HFFc6 (cell line): ENCODE data around the gene KHDRBS2. TPM values are rescaled to one million over a fixed set of nuclear protein-coding genes. Genes with fewer than 3 reads are reported as not detected.

Source experiments
- DNase-seq: peaks from one replicate; pipeline ENCODE4 v3.0.0-alpha.2; 2018
- H3K27ac Mint-ChIP-seq: 2 replicates; pipeline ENCODE4 v1.8.0; 2020; ENCODE audit warnings: mild to moderate bottlenecking, mixed read lengths
- H3K27me3 Mint-ChIP-seq: 2 replicates; pipeline ENCODE4 v1.8.0; 2021; ENCODE audit warnings: mild to moderate bottlenecking, moderate library complexity, mixed read lengths; ENCODE audit not compliant: insufficient read depth
- H3K36me3 Mint-ChIP-seq: 2 replicates; pipeline ENCODE4 v1.8.0; 2021; ENCODE audit warnings: low read depth, mixed read lengths
- H3K4me1 Mint-ChIP-seq: 2 replicates; pipeline ENCODE4 v1.8.0; 2020; ENCODE audit warnings: low read depth, mixed read lengths
- H3K4me3 Mint-ChIP-seq: 2 replicates; pipeline ENCODE4 v1.8.0; 2020; ENCODE audit warnings: mild to moderate bottlenecking, moderate library complexity, mixed read lengths
- H3K9me3 Mint-ChIP-seq: 2 replicates; pipeline ENCODE4 v1.8.0; 2020; ENCODE audit warnings: mild to moderate bottlenecking, mixed read lengths
- CTCF ChIP-seq: fragments of 200-600 bp; sonication (generic); IDR thresholded peaks from 2 replicates; pipeline ENCODE4 v1.5.0; 2021; ENCODE audit warnings: antibody characterized with exemption, mild to moderate bottlenecking
- total RNA-seq, 6 experiments: library from RNA; stranded (reverse); fragmentation: NEBNext Ultra II Directional; extraction: Animal tissue kit (Norgen Biotek cat#: 25700); gene quantifications; 2 replicates in 1 of 6; 3 replicates in 5 of 6; pipeline ENCODE4 v1.2.3, GENCODE V29; 2021

The KHDRBS2 gene
- total RNA-seq, 6 experiments from 2014 or later: not detected

- H3K4me1 Mint-ChIP-seq: no peaks in the 10 kb centered on the region
- no peaks in the 10 kb centered on the region for H3K36me3 Mint-ChIP-seq
- H3K27ac Mint-ChIP-seq: no peak overlapping the region
- no peak overlapping the region for H3K4me3 Mint-ChIP-seq
- H3K9me3 Mint-ChIP-seq: peaks cover 6% of the 10 kb centered on the region; the same call in 1 of the 2 replicates
- TF ChIP-seq CTCF: no peak
- no peak for DNase-seq
- no peaks in the 10 kb centered on the region; the same call in 1 of the 2 replicates for H3K27me3 Mint-ChIP-seq
Observed at GRCh38 chr6:62262283-62262682, 23.7 kb downstream of the KHDRBS2 start.

GRCh38 chr6:62246087-62246486 lies 39.9 kb downstream of the KHDRBS2 start:
- TF ChIP-seq CTCF: no peak
- no peak for DNase-seq
- Mint-ChIP-seq H3K27ac (no peak overlapping the region), H3K36me3 (no peaks in the 10 kb centered on the region), H3K4me3 (no peak overlapping the region), H3K9me3 (peaks cover 5% of the 10 kb centered on the region; the same call in 1 of the 2 replicates), H3K4me1 (no peaks in the 10 kb centered on the region), H3K27me3 (no peaks in the 10 kb centered on the region)

GRCh38 chr6:62236784-62237183 lies 49.2 kb downstream of the KHDRBS2 start:
- no peak for DNase-seq
- no peak for TF ChIP-seq CTCF
- H3K36me3 Mint-ChIP-seq: no peaks in the 10 kb centered on the region
- no peaks in the 10 kb centered on the region; the same call in 1 of the 2 replicates for H3K9me3 Mint-ChIP-seq
- no peak overlapping the region for H3K27ac Mint-ChIP-seq
- no peaks in the 10 kb centered on the region for H3K27me3 Mint-ChIP-seq
- H3K4me3 Mint-ChIP-seq: no peak overlapping the region
- H3K4me1 Mint-ChIP-seq: no peaks in the 10 kb centered on the region

GRCh38 chr6:62229231-62229630 lies 56.8 kb downstream of the KHDRBS2 start:
- TF ChIP-seq CTCF: no peak
- Mint-ChIP-seq H3K27me3 (no peaks in the 10 kb centered on the region; the same call in 1 of the 2 replicates), H3K36me3 (peaks cover 6% of the 10 kb centered on the region; the same call in 1 of the 2 replicates), H3K9me3 (peaks cover 28% of the 10 kb centered on the region), H3K27ac (no peak overlapping the region), H3K4me3 (no peak overlapping the region), H3K4me1 (no peaks in the 10 kb centered on the region)
- no peak for DNase-seq

GRCh38 chr6:62217866-62218265 lies 68.2 kb downstream of the KHDRBS2 start:
- Mint-ChIP-seq H3K9me3 (peaks cover 15% of the 10 kb centered on the region), H3K36me3 (no peaks in the 10 kb centered on the region), H3K27me3 (no peaks in the 10 kb centered on the region), H3K27ac (no peak overlapping the region), H3K4me3 (no peak overlapping the region), H3K4me1 (no peaks in the 10 kb centered on the region)
- no peak for DNase-seq
- no peak for TF ChIP-seq CTCF

GRCh38 chr6:62202078-62202477 lies 83.9 kb downstream of the KHDRBS2 start:
- Mint-ChIP-seq H3K9me3 (peaks cover 41% of the 10 kb centered on the region), H3K27me3 (no peaks in the 10 kb centered on the region), H3K4me1 (no peaks in the 10 kb centered on the region), H3K4me3 (no peak overlapping the region), H3K27ac (no peak overlapping the region), H3K36me3 (peaks cover 4% of the 10 kb centered on the region; the same call in 1 of the 2 replicates)
- no peak for DNase-seq
- no peak for TF ChIP-seq CTCF
